NCI-H1694 treated with DMSO at 0.1 percent for 48 hours (cell line): ENCODE data around the gene LCN1.

Experiments
- DNase-seq: peaks from one replicate; lab custom pipeline; 2025; lab: John Stamatoyannopoulos, UW

Gene LCN1

GRCh38 chr9:135488527-135488926 is 32.7 kb upstream of the LCN1 start:
- DNase-seq, result no peak

DNA sequence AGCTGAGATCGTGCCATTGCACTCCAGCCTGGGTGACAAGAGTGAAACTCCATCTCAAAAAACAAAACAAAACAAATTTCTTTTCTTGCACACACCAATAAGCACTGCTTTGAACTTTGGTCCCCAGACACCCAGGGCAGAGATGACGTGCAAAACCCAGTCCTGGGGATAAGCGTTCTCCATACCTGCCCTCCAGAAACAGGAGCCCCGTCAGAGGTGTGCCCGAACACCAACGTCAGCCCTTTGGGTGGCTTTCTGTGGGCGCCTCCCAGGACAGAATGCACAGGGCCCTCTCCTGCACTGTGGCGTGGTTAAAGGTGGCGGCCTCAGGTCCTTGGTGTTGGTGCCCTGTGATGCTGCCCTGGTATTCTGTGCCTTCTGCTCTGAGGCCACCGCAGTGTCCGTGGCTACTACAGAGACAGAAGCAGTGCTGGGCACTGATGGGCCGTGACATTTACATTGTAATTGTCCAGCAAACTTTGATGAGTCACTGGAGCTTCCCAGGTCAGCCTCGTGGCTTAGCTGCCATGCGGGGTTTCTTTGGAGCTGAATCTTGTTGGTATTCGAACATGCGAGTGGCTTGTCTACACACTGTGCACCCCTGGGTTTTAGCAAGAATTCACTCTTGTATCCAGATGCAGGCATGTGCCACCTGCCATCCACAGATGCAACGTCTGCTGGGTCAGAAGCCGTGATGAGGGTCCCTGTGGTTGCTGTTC is 31.9 kb upstream of the LCN1 start:
- DNase-seq, result no peak

DNA sequence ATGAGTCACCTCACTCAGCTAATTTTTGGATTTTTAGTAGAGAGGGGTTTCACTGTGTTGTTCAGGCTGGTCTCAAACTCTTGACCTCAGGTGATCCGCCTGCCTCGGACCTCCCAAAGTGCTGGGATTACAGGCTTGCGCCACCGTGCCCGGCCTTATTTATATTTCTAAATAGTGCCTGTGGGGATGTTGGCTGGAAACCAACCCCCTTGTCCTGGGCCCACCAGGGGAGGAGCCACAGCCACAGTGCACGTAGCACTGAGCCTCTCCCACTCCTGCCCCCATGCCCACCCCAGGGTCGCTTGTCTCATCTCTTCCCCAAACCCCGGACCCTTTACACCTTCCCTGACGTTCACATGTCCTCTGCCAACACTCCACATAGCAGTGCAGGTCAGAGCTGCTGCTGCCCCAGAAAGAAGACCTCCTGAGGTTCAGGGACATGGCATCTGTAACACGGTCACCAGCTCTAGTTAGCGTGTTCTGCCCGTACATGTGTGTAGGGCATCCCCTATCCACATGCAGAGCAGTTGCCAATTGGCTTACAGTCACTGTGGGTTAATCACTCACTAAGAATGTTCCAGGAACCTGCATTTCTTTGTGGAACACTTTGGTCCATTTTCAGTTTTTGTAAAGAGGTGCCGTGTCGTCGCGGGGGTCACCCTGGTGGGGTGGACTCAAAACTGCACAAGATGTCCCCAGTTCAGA is 30.9 kb upstream of the LCN1 start:
- no peak for DNase-seq

DNA sequence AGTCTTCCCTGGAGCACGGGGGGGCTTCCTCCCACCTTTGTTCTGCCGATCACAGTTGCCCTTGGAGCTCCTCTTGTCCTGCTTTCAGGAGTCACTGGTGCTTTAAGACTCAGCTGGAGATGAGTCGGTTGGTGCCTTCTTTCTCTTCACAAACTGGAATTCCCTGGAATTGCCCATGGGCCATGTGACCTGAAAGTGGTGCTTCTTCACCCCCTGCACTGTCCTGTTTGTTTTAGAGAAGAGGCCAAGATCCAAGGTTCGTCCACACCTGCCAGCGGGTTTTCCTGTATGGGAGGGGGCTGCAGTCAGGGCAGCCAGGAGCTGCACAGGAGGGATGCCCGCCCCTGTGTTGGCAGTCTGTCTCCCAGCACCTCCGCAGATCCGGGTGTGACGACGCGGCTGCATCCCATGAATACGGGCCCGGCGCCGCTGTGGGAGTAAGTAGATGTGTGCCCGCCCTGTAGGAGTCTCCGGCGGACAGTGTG is 30.2 kb upstream of the LCN1 start:
- no peak for DNase-seq

- no peak for DNase-seq
Measured at GRCh38 chr9:135491764-135492163, 29.5 kb upstream of the LCN1 start.

GRCh38 chr9:135492886-135493669 is 28.2 kb upstream of the LCN1 start:
- DNase-seq, result no peak

DNA sequence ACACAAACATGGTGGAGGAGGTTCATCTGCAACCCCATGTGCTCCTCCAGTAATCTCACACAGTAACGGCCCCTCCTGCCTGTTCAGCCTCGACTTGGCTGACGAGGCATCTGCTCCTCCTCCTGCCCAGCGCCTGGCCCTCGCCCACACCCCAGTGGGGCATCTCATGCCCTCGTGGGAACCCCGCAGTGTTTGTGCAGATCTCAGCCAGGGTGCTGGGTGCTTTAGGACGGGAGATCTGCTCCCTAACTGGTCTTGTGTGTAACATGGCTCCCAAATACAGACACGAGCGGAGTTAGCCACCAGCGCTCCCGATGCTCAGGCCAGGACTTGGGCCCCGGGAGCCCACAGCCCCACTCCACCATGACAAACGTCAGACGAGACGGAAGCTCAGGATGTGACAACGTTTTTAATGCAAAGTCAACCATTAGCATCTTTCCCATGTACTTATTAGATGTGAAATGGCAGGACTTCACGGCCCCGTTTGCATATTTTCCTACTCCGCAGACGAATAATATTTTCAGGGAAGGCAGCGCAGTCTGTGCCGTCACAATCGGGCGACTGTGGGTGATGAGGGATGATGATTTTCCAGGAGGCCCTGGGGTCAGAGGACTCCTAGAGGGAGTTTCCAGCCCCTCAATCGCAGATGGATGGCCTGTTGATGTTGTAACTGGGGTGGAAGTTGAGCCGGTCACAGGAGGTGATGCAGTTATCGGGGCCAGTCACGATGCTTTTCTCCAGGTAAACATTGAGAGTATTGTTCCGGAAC is 26.3 kb upstream of the LCN1 start:
- no peak for DNase-seq

GRCh38 chr9:135498381-135499126 is 22.7 kb upstream of the LCN1 start:
- no peak for DNase-seq

DNA sequence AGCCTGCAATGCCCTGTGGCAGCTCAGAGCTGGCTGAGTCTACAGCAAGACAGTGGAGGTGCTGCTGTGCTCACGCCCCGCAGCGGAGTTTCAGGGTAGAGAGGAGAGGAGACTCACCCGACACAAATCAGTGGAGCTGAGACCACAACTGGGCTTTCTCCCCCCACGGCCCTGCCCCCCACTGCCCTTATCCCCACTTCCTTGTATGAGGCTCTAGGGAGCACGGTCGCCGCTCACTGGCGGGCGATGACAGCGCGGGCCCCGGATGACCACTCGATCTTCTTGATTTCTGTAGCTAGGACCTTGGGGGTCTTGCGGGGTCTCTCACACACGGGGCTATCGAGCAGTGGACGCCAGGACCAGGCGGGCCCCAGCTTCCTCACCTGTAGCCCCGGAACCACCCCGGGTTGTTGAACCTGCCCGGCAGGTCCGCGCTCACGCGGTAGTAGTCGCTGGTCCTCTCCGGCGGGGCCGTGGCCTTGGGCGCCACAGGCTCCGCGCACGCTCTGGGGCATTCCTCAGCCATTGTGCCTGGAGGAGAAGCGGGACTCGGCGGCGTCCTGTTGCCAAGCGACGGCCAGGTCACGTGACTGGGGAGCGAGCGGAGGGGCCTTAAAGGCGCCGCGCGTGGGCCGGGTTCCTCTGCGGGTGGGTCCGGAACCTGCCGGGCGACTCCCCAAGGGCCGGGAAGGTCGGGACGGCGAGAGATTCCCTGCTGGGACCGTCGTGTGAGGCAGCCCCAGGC is 21.7 kb upstream of the LCN1 start:
- peak; percentile 4 for DNase-seq

DNA sequence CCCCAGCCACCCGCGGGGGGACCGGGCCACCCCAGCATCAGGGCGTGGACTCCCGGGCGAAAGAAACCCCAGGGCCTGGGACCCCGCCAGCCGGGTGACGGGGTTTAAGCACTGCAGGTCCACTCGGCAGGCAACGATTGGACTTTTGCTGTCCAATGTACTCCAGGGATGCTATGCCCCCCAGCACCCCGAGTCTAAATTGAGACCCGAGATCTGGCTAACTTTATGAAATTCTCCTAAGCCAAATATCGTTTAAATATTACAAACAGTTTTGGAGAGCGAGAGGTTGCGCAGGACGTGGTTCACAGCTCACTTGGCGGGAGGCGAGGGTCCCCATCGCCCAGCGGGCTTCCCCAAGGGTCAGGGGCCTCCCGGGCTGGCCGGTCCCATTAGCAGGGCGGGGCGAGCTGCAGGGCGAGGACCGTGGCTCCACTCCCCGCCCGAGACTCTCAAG is 21.1 kb upstream of the LCN1 start:
- no peak for DNase-seq

- DNase-seq, result peak; percentile 31
Measured at GRCh38 chr9:135500525-135501260, 20.5 kb upstream of the LCN1 start, which contains the start of gene MRPS2. Gene MRPS2 (plus strand): TSS chr9:135500682. CDS start chr9:135500711, 29 bp downstream.

- no peak for DNase-seq
Measured at GRCh38 chr9:135501261-135502167, 19.7 kb upstream of the LCN1 start.

- no peak for DNase-seq
Measured at GRCh38 chr9:135502168-135502872, 18.9 kb upstream of the LCN1 start.

GRCh38 chr9:135502873-135503321 is 18.3 kb upstream of the LCN1 start:
- DNase-seq, result no peak

GRCh38 chr9:135503371-135504261 is 17.6 kb upstream of the LCN1 start:
- DNase-seq, result no peak
